H54 (cell line): Measurements from ENCODE around the gene ITGA5.
A peak's percentile ranks its signal among the peaks of the same experiment; 100 is the strongest.

Experiments
- DNase-seq: peaks from one replicate; pipeline ENCODE4 v3.0.0; 2011; ENCODE audit warnings: low spot score, mixed read lengths; ENCODE audit not compliant: insufficient read length
- FAIRE-seq: peaks from 3 replicates; lab custom pipeline; 2011; peaks lifted over from hg19 to GRCh38; lab: Jason Lieb, UNC
- POLR2A ChIP-seq: IDR thresholded peaks from 2 replicates; pipeline ENCODE4 v1.6.1; 2011; ENCODE audit warnings: low read depth, mild to moderate bottlenecking, low read length

The ITGA5 gene

GRCh38 chr12:54383041-54383609, 35.9 kb downstream of the ITGA5 start:
- FAIRE-seq (peak; percentile 96), DNase-seq (peak; percentile 81)
- TF ChIP-seq POLR2A, result no peak

- FAIRE-seq (no peak), DNase-seq (no peak)
- no peak for TF ChIP-seq POLR2A
Observed at GRCh38 chr12:54381136-54381535, 37.9 kb downstream of the ITGA5 start.

- no peak for FAIRE-seq
- DNase-seq, result peak; percentile 93
- TF ChIP-seq POLR2A, result no peak
Observed at GRCh38 chr12:54379398-54380201, 39.5 kb downstream of the ITGA5 start.

- 0 out of 2 replicates have a peak, but pooled peaks have one; percentile 22 for TF ChIP-seq POLR2A
- FAIRE-seq (no peak), DNase-seq (peak; percentile 64)
Observed at GRCh38 chr12:54378796-54379397, 40.2 kb downstream of the ITGA5 start.

GRCh38 chr12:54377797-54378515, 41.1 kb downstream of the ITGA5 start:
- no peak for TF ChIP-seq POLR2A
- DNase-seq (no peak), FAIRE-seq (no peak)

- FAIRE-seq, result no peak
- TF ChIP-seq POLR2A, result no peak
- DNase-seq, result no peak
Observed at GRCh38 chr12:54377007-54377406, 42.1 kb downstream of the ITGA5 start.

- DNase-seq (no peak), FAIRE-seq (no peak)
- no peak for TF ChIP-seq POLR2A
Observed at GRCh38 chr12:54376596-54376995, 42.5 kb downstream of the ITGA5 start.

- no peak for TF ChIP-seq POLR2A
- FAIRE-seq, result no peak
- DNase-seq, result no peak
Observed at GRCh38 chr12:54375259-54375579, 43.8 kb downstream of the ITGA5 start.

- TF ChIP-seq POLR2A, result no peak
- FAIRE-seq (no peak), DNase-seq (no peak)
Observed at GRCh38 chr12:54374562-54375258, 44.4 kb downstream of the ITGA5 start.

GRCh38 chr12:54373649-54374561, 45.2 kb downstream of the ITGA5 start:
- TF ChIP-seq POLR2A, result no peak
- FAIRE-seq (no peak), DNase-seq (peak; percentile 53)

GRCh38 chr12:54372113-54372806, 46.8 kb downstream of the ITGA5 start:
- FAIRE-seq (no peak), DNase-seq (no peak)
- TF ChIP-seq POLR2A, result no peak
